Stimulated activated CD8-positive, alpha-beta memory T cell treated with anti-CD3 and anti-CD28 coated beads, Interleukin-4, amount 100 ng/mL, for 48 hours (primary cell): ENCODE results near the gene CCL1.

Source experiments
- DNase-seq: peaks from one replicate; pipeline ENCODE4 v3.0.0-alpha.2; 2020

The CCL1 gene, protein sequence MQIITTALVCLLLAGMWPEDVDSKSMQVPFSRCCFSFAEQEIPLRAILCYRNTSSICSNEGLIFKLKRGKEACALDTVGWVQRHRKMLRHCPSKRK

DNA sequence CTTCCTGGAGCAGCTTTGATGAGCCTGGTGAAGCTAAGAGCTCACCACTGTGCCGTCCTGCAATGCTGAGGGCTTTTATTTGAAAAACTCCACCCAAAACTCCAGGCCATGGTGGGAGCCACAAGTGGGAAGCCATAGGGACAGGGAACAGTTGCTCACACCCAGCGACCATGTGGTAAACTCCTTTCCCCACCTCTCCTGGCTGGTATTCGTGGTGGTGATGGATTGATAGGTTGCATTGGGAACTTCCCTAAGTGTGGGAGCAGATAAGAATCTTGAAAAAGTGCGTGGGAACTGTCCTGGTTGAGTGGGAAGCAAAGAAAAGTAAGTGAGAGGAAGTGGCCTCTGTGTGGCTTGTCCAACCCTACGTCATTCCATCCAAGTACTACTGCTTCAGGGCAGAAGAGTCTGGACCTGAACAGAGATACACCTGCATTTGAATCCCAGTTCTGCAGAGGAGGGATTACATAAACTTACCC, at the start of gene CCL1:
CCL1 (minus strand) TSS at position 51 of the 479 bp plus-strand sequence. CDS start 72 bp downstream, outside the sequence.
- DNase-seq: no peak

DNA sequence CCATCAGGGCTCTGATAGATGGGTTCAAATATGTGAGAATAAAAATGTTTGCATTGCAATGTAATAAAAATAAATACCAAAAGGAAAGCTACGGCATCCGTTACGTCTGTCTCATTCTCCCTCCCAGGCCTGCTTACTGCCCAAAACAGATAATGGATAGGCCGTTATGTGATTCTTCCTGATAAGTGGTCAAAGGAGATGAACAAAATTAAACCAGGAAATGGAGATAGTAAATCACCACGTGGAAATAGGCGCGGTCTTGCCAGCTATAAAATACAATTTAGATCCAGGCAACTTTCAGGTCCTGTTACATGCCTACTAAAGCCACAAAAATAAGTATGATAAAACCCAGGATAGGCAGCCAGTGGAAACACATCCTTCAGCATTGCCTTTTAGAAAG, 49.5 kb upstream of the CCL1 start:
- DNase-seq: no peak

- no peak for DNase-seq
These were observed 48.8 kb upstream of the CCL1 start for GRCh38 chr17:34411646-34412421.

DNA sequence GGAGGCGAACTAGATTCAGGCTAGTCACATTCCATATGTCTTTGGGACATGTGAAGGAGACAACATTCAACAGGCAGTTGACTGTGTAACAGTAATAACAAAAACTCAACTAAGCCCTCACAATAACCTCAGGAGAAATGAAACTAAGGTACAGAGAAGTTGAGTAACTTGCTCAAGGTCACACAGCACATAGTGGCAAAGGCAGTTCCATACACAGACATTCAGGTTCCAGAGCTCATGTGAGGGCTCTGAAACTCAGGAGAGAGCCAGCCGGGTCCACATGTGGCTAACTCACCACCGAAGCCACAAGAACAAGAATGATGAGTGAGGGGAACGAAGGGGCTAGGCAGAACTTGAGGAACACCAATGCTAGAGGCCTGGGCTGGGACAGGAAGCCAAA, 46.3 kb upstream of the CCL1 start:
- no peak for DNase-seq

DNA sequence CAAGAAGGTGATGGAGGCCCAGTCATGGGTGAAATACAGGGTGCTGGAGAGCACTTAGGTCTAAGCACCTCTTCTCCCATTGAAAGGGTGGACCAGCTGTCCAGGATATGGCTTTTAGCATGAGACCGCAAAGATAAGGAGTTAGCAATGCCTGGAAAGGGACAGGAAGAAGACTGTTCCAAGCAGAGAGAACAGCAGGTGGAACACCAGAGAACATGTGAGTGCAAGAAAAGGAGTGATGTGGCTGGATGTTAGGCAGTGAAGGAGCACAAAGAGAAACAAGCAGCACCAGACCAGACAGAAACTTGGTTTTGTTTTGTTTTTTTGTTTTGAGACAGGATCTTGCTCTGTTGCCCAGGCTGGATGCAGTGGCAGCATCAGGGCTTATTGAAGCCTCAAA, 45.4 kb upstream of the CCL1 start:
- no peak for DNase-seq

- DNase-seq: no peak
These were observed 43.2 kb upstream of the CCL1 start for GRCh38 chr17:34406226-34406625.

GRCh38 chr17:34403006-34403405, 40.0 kb upstream of the CCL1 start:
- no peak for DNase-seq

- DNase-seq: no peak
These were observed 38.1 kb upstream of the CCL1 start for GRCh38 chr17:34401165-34401564.

DNA sequence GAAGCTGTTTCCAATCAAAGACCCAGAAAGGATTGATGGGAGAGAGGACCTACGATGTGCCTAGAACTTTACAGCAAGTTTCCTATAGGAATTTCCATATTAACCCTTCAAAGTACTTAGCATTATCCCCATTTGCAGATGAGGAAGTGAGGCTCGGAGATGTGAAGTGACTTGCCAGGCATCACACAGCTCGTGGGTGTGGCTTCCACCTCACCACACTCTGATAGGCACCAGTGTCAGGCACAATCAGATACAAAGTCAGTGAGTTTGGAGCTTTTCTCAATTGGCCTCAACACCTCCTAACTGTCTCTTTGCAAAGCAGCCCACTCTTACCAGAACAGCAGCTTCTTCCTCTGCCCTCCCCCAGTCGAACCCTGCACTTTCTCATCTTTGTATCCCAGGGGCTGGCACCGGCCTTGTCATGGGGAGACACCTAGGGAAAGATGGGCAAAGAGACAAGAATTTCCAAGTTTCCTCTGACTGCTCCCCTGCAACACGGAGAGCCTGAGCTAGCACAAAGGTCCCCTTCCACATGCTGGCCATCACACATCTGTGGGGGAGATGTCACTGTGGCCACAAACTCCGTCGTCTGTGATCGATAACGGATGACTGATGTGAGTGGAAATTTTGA, 37.4 kb upstream of the CCL1 start:
- no peak for DNase-seq

GRCh38 chr17:34399725-34400124, 36.7 kb upstream of the CCL1 start:
- DNase-seq: no peak

DNA sequence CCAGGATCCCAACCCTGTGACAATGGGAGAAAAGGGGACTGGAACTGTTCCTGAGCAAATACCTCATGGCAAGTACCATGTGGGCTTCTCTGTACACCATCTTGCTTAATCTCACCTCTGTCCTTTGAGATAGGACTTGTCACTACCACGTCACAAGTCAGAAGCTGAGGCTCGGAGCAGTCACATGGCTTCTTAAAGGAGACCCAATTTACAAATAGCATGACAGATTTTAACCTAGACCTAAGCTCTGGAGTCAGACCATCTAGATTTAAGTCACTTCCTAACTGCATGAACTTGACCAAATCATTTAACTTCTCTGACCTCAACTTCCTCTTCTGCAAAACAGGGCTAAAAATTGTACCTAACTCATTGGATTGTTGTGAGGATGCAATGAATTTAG, 36.0 kb upstream of the CCL1 start:
- DNase-seq: no peak

GRCh38 chr17:34397265-34397664, 34.2 kb upstream of the CCL1 start:
- no peak for DNase-seq

DNA sequence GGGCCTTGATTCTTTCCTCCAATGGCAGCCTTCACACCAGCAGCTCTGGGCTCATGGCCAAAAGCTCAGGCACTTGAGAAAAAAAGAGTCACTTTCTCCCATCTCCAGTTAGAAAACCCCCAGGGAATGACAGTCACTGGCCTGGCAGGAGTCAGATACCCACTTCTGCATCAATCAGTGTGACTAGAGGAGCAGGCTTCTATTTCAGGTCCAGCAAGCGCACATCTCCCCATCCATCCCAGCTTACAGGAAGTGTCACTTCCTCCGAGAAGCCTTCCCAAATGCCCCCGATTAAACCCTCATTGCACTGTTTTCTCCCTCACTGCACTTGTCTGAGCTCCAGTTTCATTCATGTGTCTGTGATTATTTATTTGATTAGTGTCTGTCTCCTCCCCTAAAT, 30.4 kb upstream of the CCL1 start:
- DNase-seq: no peak

- DNase-seq: no peak
These were observed 28.2 kb upstream of the CCL1 start for GRCh38 chr17:34391241-34391640.

DNA sequence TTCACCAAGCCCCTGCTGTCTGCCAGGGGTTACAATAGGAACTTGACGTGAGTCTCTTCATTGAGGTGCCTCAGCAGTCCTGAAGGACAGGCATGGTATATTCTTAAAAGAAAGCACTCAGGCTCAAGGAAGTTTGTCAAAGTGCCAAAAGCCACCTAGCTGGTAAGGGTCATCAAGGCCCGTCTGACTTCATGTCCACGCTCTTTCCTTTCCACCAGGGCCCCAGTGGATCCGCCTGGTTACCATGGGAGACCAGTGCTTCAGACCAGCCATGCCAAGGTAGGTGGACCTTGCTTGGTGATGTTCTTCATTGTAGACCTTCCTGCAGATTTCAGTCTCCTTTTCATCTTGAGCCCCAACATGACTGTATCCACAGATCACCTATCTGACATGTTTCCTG, 27.6 kb upstream of the CCL1 start:
- DNase-seq: no peak

DNA sequence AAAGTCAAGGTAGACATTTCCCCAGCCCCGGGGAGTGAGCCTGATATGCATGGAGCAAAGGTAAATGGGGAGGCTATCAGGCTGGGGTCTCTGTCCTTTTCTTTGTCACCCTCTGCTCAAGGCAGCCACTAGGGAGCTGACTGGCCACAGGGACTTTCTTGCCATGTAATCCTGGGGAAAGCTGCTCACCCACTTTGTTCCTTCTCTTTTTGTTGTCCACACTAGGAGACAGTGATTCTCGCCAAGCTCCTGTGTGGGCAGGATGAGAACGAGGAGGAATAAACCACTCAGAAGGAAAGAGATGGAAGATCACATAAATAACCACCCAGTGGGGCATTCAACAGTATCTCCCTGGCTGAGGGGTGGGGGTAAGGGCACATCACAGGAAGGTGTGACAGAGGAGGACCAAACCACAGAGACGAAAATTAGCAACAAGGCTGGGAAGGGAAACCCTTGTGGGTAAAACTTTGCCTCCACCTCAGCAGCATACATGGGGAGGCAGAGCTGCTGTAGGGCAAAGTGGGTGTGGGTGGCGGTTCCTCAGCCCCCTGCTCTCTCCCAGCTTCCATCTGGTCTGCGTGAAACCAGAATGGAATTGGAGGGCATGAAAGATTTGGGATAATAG, 26.2 kb upstream of the CCL1 start:
- no peak for DNase-seq

DNA sequence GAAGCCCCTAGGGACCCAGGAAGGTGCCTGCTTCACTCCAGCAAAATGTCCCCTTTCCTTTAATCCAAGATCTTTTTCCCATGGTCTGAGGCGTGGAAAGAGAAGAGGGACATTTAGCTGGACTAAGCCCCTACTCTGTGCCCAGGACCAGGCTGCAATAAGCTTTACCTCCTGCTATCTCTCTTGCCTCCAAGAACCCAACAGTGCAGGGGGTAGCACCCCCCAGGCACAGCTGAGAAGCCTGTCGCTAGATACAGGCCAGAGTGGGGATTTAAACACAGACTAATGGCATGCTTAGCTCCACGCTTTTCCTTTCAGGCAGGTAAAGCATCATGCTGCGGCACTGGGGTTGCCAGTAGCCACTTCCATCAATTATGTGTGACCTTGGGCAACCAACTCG, 24.5 kb upstream of the CCL1 start:
- no peak for DNase-seq

GRCh38 chr17:34386697-34387550, 23.9 kb upstream of the CCL1 start:
- no peak for DNase-seq

- no peak for DNase-seq
These were observed 23.3 kb upstream of the CCL1 start for GRCh38 chr17:34386343-34386696.

- no peak for DNase-seq
These were observed 22.0 kb upstream of the CCL1 start for GRCh38 chr17:34384822-34385605.

GRCh38 chr17:34384271-34384670, 21.2 kb upstream of the CCL1 start:
- no peak for DNase-seq

GRCh38 chr17:34383216-34383615, 20.2 kb upstream of the CCL1 start:
- DNase-seq: no peak
